Upper lobe of left lung (tissue), 6 donors: ENCODE measurements around the gene MOV10L1. TPM values are rescaled to one million over a fixed set of nuclear protein-coding genes. Genes with fewer than 3 reads are reported as not detected.

Experiments
- ATAC-seq, 2 donors: fragments of 200-7000 bp; cut with Tn5 transposase; one replicate each; pipeline ENCODE4 v1.9.1; 2022; ENCODE audit warnings: mild to moderate bottlenecking in 2 of 2, moderate library complexity in 2 of 2; ENCODE audit not compliant: low FRiP score in 2 of 2
- DNase-seq, 2 donors: peaks; one replicate each; pipeline ENCODE4 v3.0.0-alpha.2; 2019 to 2020
- H3K27ac ChIP-seq, 4 donors: fragments of 200-600 bp; sonication (generic); one replicate each; pipeline ENCODE4 v1.5.1; 2016 to 2019
- H3K27me3 ChIP-seq, 4 donors: fragments of 200-600 bp; sonication (generic); one replicate each; pipeline ENCODE4 v1.5.1; 2017 to 2019
- H3K36me3 ChIP-seq, 4 donors: fragments of 200-600 bp; sonication (generic); one replicate each; pipeline ENCODE4 v1.5.1; 2016 to 2019
- H3K4me1 ChIP-seq, 4 donors: fragments of 200-600 bp; sonication (generic); one replicate each; pipeline ENCODE4 v1.5.1; 2018 to 2019
- H3K4me3 ChIP-seq, 4 donors: fragments of 200-600 bp; sonication (generic); one replicate each; pipeline ENCODE4 v1.5.1; 2017 to 2019; ENCODE audit warnings: mild to moderate bottlenecking in 2 of 4, moderate library complexity in 1 of 4
- H3K9me3 ChIP-seq, 4 donors: fragments of 200-600 bp; sonication (generic); one replicate each; pipeline ENCODE4 v1.5.1; 2018 to 2019
- CTCF ChIP-seq, 6 experiments: fragments of 450-650 bp in 4 of 6; fragments of 200-600 bp in 2 of 6; sonication (generic) in 2 of 6; IDR thresholded peaks; one replicate each; pipeline ENCODE4 v1.5.1; 2016 to 2019; ENCODE audit warnings: antibody characterized with exemption in 6 of 6
- EP300 ChIP-seq, 4 donors: sonication (generic); formaldehyde crosslinking; IDR thresholded peaks; one replicate each; pipeline ENCODE4 v1.5.1; 2017; ENCODE audit warnings: antibody characterized with exemption in 4 of 4, control low read depth in 2 of 4
- POLR2A ChIP-seq, 4 donors: fragments of 450-650 bp; IDR thresholded peaks; one replicate each; pipeline ENCODE4 v1.5.1; 2016 to 2017; ENCODE audit warnings: antibody characterized with exemption in 4 of 4, mild to moderate bottlenecking in 2 of 4
- POLR2AphosphoS5 ChIP-seq, 2 donors: sonication (generic); formaldehyde crosslinking; IDR thresholded peaks; one replicate each; pipeline ENCODE4 v1.5.1; 2017; ENCODE audit warnings: antibody characterized with exemption in 2 of 2
- WGBS, 2 donors: methylation state at CpG; one replicate each; pipeline ENCODE4 v1.1.5; 2017 to 2018; 5-methylcytosine and 5-hydroxymethylcytosine counted together
- total RNA-seq, 6 donors: library from RNA; depleted of rRNA in 4 of 6; stranded (reverse); fragments of >200 nt in 4 of 6; gene quantifications; one replicate each; pipeline versions ENCODE4 v1.1.0 to v1.2.1, GENCODE V29; 2016 to 2021
- donor health status: DM: no; HTN: no; CAD: no; lungs with moderate emphysema.
- donor health status: DM: no; HTN: yes; CAD: no; lungs with severe emphysema.

Gene MOV10L1
- total RNA-seq, 6 donors from 2014 or later, result 0.47 to 3.1 (median 1.8) TPM; not detected in 1

GRCh38 chr22:50141891-50142363, 52.1 kb downstream of the MOV10L1 start:
- no peak for DNase-seq
- Histone ChIP-seq H3K27ac (no peak overlapping the region), H3K4me1 (peaks cover 0 to 15% (median 6%) of the 10 kb centered on the region in 4 donors), H3K4me3 (no peak overlapping the region), H3K27me3 (no peaks in the 10 kb centered on the region), H3K9me3 (no peaks in the 10 kb centered on the region), H3K36me3 (no peaks in the 10 kb centered on the region)
- ATAC-seq, result no peak
- TF ChIP-seq CTCF (IDR thresholded peaks at IDR 0.05) (no peak), POLR2A (IDR thresholded peaks at IDR 0.05) (no peak), EP300 (IDR thresholded peaks at IDR 0.05) (no peak), POLR2AphosphoS5 (IDR thresholded peaks at IDR 0.05) (peak in 1 of 2 donors; percentile 53)
- 28% methylated on average over 11 of the region's 11 CpGs for WGBS, 2 donors

- 48 to 57% methylated on average over 7 of the region's 7 CpGs for WGBS, 2 donors
- DNase-seq, result no peak
These were observed 53.3 kb downstream of the MOV10L1 start for GRCh38 chr22:50143096-50143495.

DNA sequence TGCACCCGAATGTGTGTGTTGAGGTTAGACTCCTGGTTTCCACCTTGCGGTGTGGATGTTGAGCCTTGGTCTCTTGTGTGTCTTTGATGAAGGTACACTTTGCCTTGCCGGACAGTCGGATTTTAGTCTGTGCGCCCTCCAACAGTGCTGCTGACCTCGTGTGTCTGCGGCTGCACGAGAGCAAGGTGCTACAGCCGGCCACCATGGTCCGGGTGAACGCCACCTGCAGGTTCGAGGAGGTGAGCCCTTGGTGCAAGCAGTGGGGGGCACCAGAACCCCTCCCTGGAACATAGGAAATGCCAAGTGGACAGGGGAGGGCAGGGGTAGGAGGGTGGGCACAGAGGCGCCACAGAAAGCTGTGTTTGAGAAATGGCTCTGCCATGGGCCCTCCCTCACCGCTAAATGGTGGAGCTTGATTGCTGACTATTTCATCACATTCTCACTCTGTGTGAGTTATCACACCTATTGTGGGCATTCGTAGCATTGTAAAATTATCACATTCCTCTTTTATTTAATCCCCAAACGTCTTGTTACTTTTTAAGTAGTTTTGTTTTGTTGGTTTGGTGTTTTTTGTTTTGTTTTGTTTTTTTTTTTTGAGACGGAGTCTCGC, 54.3 kb downstream of the MOV10L1 start:
- no peak overlapping the region for H3K4me3 ChIP-seq
- H3K9me3 ChIP-seq, result no peaks in the 10 kb centered on the region
- 75 to 79% methylated on average over 10 to 18 of the region's 18 CpGs for WGBS, 2 donors
- no peaks in the 10 kb centered on the region for H3K36me3 ChIP-seq
- TF ChIP-seq POLR2AphosphoS5 (IDR thresholded peaks at IDR 0.05) (no peak), CTCF (IDR thresholded peaks at IDR 0.05) (no peak), EP300 (IDR thresholded peaks at IDR 0.05) (no peak), POLR2A (IDR thresholded peaks at IDR 0.05) (no peak)
- DNase-seq (no peak), ATAC-seq (no peak)
- H3K27me3 ChIP-seq, result no peaks in the 10 kb centered on the region
- peaks cover 0 to 15% (median 6%) of the 10 kb centered on the region in 4 donors for H3K4me1 ChIP-seq
- H3K27ac ChIP-seq, result no peak overlapping the region

More at GRCh38 chr22:50143096-50143495, 53.3 kb downstream of the MOV10L1 start:
- peaks cover 0 to 15% (median 6%) of the 10 kb centered on the region in 4 donors for H3K4me1 ChIP-seq
- ATAC-seq, result no peak
- H3K4me3 ChIP-seq, result no peak overlapping the region
- TF ChIP-seq POLR2AphosphoS5 (IDR thresholded peaks at IDR 0.05) (no peak), POLR2A (IDR thresholded peaks at IDR 0.05) (no peak), CTCF (IDR thresholded peaks at IDR 0.05) (no peak), EP300 (IDR thresholded peaks at IDR 0.05) (no peak)
- no peak overlapping the region for H3K27ac ChIP-seq
- H3K27me3 ChIP-seq, result no peaks in the 10 kb centered on the region
- no peaks in the 10 kb centered on the region for H3K36me3 ChIP-seq
- H3K9me3 ChIP-seq, result no peaks in the 10 kb centered on the region

- DNase-seq, result peak in 1 of 2 donors; percentile 57
- Histone ChIP-seq H3K4me3 (no peak overlapping the region), H3K27me3 (no peaks in the 10 kb centered on the region), H3K36me3 (no peaks in the 10 kb centered on the region), H3K27ac (no peak overlapping the region), H3K9me3 (no peaks in the 10 kb centered on the region), H3K4me1 (peaks cover 0 to 15% (median 6%) of the 10 kb centered on the region in 4 donors)
- TF ChIP-seq CTCF (IDR thresholded peaks at IDR 0.05) (no peak), EP300 (IDR thresholded peaks at IDR 0.05) (no peak), POLR2A (IDR thresholded peaks at IDR 0.05) (no peak)
- 66 to 80% methylated on average over 25 of the region's 25 CpGs for WGBS, 2 donors
- ATAC-seq, result no peak
These were observed 56.1 kb downstream of the MOV10L1 start for GRCh38 chr22:50145721-50146438.
